GM18867 (cell line): ENCODE data around the gene TMEM156.
A peak's percentile ranks its signal among the peaks of the same experiment; 100 is the strongest.
"Not testable (repeated sequence)": the region's sequence is repeated elsewhere in the genome, so short reads cannot be mapped to it uniquely, and the experiment has no call there.

Source experiments
- ATAC-seq: cut with Tn5 transposase; IDR thresholded peaks from one replicate; pipeline ENCODE4 v1.9.1; 2021; ENCODE audit warnings: mild to moderate bottlenecking, moderate library complexity; ENCODE audit not compliant: unreplicated experiment

Gene TMEM156

DNA sequence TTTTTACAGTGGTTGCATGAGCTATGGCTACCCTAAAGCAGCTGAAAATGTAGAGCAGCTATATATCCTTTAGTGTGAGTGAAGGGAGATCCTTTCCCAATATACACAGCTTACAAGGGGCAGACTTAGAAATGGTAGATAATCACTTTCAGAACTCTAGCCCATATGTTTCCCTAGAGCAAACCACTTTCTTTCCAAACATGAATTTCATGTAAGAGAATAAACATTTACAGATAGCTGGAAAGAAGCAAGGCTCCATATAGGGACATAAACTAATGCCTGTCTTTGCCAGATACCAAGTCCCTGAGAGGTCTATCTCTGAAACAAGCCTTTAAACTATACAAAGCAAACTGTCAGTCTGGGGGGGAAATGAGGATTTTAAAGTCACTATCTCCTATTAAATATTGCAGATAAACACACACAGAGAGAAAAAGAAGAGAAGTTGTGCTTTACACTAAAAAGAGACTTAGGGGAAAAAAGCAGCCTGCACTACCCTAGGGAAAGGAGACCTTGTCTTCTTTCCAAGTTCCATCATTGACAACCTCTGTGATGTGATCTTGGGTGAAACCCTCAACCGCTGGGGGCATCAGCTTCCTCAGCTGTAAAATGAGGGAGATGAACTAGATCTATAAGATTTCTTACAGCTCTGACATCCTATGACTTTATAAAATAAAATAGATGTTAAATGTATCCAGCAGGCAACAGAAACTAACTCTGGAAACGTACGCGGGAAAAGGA, 73.6 kb downstream of the TMEM156 start:
- ATAC-seq, result no peak

GRCh38 chr4:38957893-38958292, 74.3 kb downstream of the TMEM156 start:
- ATAC-seq, result no peak

DNA sequence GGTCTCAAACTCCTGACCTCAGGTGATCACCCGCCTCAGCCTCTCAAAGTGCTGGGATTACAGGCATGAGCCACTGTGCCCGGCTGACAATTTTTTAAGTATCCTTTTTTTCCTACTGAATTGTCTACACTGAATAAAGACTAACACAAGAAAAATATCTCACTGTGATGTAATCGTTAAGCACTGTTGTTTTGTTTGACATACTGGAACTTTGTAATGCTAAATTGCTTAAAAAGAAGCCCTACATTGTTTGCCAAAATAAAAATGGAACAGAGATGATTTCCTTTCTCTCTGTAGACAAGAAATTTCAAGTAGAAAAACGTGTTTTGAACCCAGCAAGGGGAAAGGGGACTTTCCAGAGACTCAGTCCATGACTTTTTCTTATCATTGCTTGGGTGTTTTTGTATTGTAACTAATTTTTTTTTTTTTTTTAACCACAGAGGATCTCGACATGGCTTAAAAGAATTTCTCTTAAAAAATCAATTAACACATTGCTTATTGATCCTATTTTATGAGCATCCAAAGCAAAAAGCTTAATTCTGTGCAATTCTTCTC, 74.9 kb downstream of the TMEM156 start:
- ATAC-seq, result no peak

DNA sequence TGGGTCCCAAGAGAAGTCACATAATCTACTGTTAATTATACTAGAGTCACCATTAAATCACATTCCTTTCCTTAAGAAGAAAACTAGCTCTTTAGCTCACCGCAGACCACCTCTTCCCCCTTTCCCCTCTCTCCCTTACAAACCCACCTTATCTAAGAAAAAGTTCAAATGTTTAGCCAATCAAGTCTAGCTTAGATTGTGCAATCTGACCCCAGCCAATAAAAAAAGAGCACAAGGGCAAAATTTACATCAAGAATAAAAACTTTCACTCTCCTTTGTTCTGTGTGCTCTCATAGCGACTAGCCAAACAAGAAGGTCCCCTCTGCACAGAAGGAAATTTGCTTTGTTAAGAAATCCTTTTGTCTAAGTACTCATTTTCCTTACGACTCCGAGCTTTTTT, 76.3 kb downstream of the TMEM156 start:
- no peak for ATAC-seq

- ATAC-seq, result no peak
Measured at GRCh38 chr4:38954727-38955126, 77.5 kb downstream of the TMEM156 start.

DNA sequence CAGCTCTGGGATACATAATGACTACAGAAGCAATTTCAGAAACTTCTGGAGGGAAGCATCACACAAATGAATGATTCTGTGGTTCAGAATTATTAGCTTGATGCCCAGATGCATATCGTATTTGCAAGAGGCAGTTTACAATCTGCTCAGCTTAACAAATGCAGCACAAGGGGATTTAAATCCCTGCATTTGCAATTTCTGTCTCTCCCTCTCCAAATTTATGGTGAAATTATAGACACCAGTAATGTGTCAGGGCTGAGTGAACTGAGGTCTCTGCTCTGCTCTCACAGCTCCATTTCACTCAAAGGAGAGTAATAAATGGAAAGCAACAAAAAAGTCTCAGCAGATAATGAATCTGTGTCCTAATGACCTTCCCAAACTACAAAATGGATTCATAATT, 80.2 kb downstream of the TMEM156 start:
- ATAC-seq, result no peak

GRCh38 chr4:38951598-38951997, 80.6 kb downstream of the TMEM156 start:
- no peak for ATAC-seq

DNA sequence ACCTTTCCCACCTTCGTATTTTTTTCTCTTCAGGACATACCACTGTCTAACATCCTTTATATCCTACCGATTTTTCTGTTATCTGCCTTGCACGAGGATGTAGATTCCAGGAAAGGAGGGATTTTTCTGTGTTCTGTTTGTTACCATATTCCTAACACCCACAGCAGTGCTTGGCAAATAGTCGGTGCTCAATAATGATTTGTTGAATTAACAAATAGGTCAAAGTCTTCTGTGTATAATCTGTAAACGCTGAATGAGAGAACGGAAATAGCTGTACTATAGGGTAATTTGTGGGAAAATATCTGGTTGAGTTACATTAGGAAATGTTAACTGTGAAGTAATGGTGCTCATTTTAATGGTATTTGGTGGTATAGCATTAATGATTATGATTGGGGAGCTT, 81.5 kb downstream of the TMEM156 start:
- no peak for ATAC-seq

GRCh38 chr4:38950159-38950558, 82.0 kb downstream of the TMEM156 start:
- ATAC-seq, result no peak

DNA sequence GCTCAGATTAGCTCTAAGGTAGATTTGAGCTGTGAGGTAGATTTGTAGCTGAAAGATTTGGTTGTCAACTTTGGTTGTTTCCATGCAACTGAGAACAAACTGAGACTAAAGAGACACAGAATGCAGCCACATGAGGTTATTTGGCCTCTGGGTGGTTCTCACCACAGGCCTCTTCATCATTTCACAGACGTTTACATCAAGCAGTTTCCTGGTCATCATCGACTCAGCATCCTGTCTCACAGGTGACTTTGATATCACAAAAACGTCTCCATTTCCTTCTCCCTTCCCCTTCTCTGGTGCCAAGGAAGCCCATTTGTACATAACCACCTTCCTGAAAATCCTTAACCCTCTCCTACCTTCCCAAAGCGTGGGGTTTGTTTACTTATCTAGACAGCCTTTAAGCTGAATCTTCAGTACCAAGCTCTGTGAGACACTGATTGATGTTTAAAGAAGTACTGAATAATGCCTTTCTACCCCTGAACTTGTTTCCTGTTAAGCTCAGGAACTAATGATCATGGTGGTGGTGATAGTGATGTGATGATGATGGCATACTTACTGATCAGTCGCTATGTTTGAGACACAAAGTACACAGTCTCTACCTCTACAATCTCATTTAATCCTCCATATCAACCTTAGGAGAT, 82.7 kb downstream of the TMEM156 start:
- no peak for ATAC-seq

GRCh38 chr4:38948551-38948950, 83.7 kb downstream of the TMEM156 start:
- ATAC-seq, result no peak

DNA sequence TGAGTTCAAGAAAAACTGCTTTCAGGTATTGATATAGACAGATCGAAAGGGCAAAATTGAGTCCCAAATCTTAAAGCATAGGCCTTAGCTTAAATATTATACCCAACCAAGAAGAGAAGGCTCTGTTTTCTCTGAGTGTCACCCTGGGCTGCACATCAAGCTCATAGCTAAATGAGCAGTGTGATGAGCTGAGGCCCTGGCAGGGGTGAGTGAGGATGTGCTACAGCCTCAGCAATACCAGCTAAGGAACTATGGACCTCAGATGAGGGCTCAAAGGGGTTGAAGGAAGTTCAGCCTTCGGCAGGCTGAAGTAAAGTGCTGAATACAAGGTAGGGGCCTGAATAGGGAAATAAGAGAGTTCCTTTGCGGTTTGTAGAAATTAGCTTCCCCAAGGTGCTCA, 85.3 kb downstream of the TMEM156 start:
- no peak for ATAC-seq

DNA sequence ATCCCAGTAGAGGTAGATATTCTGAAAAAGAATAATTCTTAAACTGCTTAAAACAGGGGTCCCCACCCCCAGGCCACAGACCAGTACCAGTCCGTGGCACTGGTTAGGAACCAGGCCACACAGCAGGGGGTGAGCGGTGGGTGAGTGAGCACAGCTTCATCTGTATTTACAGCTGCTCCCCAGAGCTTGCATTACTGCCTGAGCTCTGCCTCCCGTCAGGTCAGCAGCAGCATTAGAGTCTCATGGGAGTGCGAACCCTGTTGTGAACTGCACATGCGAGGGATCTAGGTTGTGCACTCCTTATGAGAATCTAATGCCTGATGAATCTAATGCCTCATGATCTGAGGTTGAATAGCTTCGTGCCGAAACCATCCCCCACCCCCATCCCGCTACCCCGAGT, 87.8 kb downstream of the TMEM156 start:
- no peak for ATAC-seq

DNA sequence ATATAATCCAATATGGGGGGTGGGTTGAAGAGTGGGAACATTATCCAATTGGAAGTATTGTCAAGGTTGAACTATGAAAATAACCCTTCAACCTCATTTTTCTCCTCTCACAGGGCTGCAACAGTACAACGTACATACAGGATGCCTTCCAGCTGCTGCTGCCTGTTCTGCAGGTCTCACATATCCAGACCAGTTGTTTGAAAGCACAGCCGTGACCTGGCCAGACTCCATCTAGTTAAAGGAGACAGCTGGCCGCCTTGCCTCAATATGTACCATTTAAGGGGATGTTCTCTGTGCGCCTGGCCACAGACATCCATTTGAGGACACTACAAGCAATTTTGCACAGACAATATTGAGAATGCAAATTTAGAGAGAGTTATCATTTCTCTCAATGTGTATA, 88.9 kb downstream of the TMEM156 start:
- no peak for ATAC-seq

- ATAC-seq, result not testable (repeated sequence)
Measured at GRCh38 chr4:38941906-38942305, 90.3 kb downstream of the TMEM156 start.

DNA sequence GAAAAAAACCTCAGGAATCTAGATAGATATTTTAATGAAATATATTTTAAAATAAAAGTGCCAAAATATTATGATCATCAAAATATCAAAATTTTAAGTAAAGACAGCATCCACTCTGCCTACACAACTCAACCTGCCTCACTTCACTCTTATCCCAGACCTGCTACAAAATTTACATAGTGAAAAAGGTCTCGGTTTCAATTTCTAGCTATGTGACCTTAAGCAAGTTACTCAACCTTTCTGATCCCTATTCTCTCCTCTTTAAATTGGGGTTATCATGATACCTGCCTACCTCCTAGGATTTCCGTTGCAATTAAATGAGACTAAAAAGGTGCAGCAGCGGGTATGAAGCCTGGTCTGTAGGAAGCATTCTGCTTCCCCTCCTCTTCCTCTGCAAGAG, 91.7 kb downstream of the TMEM156 start:
- ATAC-seq, result no peak

DNA sequence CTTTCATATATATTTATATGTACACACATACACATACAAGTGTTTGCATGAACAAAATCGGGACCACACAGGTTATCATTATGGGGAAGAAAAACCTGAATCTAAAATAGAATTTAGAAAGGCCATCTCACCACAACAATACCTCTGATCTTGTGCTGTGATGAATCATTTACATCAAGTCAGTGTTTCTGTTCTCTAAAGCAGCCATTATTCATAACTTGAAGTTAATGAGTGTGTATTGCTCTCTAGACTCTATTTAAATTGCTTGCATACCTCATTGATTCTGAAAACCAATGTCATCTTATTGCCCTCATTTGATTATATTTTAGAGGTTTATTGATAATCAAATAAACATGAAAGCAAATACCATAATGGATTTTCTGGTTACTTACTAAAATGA, 93.0 kb downstream of the TMEM156 start:
- peak; percentile 92 for ATAC-seq

- ATAC-seq, result no peak
Measured at GRCh38 chr4:38935391-38936073, 96.7 kb downstream of the TMEM156 start.

DNA sequence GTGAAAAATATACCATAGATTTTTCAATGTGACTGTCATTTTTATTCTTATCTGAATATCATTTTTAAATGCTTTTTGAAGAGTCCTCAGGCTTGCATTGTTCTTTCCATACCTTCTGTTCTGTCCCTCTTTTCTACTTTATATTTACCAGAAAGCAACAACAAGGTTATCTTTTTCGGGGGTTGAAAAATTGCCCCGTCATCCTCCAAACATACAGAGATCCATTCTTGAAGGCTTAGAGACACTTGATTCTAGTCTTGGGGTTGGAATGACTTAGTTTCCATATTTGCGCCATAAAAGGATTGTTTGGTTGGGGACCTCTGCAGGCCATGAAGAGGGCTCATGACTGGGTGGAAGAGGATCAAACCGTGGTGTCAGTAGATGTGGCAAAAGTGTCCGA, 101.1 kb downstream of the TMEM156 start:
- ATAC-seq, result no peak

- no peak for ATAC-seq
Measured at GRCh38 chr4:38930707-38931106, 101.5 kb downstream of the TMEM156 start.

DNA sequence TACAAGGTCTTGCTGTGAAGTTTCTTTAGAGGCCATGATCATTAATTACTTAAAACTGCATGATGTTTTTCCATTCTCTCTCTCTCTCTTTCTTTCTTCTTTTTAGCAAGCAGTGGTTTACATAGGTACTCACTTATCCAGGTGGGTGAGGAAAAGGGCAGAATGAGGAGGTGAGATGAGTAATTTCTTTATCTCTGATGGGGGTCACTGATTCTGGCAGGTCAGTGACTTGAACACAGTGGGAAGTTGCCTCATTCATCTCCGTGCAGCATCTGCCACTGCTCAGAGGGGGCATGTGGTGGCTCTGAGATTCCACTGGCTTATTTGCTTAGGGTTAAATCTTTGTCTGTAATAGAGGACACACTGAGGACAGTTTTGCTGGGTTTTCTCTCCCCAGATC, 102.0 kb downstream of the TMEM156 start:
- no peak for ATAC-seq

DNA sequence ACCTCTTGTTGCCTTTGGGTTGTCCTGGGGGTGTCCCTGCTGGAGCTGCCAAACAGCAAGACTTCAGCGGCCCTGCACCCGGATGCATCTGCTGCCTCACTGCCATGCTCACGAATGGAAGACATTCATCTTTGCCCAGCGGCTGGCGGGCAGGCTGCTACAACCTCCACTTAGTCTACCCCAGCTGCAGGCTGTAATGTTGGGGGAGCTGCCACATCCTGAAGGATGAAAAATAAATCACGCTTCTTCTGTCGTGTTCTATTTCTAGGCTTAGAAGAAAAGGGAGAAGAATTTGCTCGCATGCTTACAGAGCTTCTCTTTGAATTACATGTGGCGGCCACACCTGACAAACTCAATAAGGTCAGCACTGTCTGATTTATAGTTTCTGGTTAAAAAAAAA, 103.2 kb downstream of the TMEM156 start:
- ATAC-seq, result no peak
